Cerebellar nuclear complex (tissue), 1 donor: ENCODE data around the gene CARS1.

ENCODE experiments used
- DNase-seq, 2 experiments: peaks; one replicate each; lab custom pipeline; 2025; lab: John Stamatoyannopoulos, UW

CARS1 gene

DNA sequence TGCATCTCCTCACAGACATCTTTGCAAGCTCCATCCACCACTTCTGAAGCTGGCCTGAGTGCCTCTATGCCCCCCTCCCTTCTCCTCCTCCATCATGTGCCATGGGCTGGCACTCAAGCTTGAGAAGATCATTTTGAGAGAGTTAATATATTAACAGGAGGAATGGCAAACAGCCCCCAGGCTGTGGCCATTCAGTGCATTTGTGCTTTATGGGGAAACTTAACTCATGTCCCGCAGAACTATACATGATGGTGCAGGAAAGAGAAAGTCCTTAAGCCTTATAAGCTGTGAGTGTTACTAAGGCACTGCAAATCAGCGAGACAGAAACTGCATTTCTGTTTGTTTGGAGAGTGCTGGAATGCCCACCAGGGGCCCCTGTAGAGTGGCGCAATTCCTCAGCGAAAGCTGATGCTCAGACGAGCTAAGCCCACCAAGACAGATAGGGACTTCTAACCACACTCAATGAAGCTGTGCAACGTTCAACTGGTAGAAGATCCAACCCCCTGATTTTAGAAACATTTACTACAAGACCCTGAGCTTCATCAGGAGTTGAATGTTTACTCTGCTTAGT is 101.2 kb downstream of the CARS1 start:
- DNase-seq: no peak

DNA sequence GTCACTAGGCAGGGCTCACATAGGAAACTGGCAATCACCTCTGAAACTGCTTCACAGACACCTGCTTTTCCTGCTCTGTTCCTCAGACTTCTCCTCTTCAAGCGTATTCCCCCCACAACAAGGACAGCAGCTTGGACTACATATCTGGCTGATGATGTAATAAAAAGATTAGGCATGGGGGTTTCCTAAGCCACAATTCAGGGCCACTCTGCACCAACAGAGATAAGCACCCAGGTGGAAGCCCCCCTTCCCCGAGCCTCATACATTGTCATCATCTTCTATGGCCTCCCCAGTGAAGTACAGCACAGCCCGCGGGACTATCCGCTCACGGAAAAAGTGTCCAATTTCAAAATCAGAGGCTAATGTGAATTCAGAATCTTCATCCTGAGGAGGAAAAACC is 103.0 kb downstream of the CARS1 start:
- DNase-seq: no peak

DNA sequence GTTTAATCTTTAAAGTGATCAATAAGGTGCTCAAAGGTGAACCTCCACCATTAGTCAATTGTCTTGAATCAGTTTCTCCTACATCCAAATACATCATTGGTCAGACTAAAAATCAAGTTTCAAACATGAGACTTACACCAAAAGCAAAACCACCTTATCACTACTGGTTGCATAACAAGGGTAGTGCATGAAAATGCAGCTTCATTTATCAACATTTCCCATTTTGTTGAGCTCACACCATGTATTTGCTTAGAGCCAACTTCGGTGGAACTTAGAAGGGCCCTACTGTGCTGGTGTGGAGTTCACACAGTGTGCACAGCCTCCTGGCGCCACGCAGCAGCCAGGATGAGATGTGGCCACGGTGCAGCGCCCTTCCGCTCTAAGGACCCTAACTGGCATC is 104.9 kb downstream of the CARS1 start:
- no peak for DNase-seq

DNA sequence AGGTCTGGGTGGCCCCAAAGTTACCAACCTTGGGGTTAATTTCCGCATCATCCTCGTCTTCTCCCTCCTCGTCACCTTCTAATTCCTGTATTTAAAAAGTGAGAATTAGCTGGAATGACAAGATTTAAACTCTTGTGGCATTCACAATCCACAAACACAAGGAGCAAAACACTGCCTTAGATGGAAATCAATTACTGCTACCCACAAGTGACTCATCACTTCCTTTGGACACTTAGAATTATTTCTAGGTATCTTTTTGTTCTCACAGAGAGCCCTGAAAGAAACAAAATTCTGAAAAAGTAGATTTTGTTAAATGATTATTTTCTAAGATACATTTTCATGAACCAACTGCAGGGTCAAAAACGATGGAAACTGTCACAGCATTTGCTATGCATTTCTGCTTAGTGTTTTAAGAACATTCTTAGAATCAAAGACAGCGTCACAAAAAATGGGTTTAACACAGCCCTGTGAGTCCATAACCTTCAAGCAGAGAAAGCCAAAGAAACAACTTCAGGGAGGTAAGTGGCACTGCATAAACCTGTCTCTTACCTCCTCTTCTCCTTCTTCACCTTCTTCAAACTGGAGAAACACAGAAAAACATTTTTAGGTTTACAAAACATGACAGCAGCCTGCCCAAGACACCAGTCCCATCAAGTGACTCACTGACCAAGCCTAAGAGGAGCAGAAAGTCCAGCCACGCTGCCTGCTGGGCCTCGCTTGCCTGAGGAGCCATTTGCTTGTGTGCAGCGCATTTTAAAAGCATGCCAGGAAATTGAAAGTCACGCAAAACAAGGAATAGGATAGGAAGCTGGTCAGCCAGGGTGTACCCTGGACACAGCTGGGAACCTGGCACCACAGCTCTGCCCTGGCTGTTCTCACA is 105.8 kb downstream of the CARS1 start:
- DNase-seq: no peak
